ENCODE measurements around the gene DAAM2. TPM values are rescaled to one million over a fixed set of nuclear protein-coding genes. Genes with fewer than 3 reads are reported as not detected.

The DAAM2 gene
- total and polyA plus RNA-seq, 4 donors: 1.9 to 17.0 (median 4.4) TPM

GRCh38 chr6:39840781-39841180 is 48.6 kb downstream of the DAAM2 start (continued):
- TF ChIP-seq, protein P1, sequence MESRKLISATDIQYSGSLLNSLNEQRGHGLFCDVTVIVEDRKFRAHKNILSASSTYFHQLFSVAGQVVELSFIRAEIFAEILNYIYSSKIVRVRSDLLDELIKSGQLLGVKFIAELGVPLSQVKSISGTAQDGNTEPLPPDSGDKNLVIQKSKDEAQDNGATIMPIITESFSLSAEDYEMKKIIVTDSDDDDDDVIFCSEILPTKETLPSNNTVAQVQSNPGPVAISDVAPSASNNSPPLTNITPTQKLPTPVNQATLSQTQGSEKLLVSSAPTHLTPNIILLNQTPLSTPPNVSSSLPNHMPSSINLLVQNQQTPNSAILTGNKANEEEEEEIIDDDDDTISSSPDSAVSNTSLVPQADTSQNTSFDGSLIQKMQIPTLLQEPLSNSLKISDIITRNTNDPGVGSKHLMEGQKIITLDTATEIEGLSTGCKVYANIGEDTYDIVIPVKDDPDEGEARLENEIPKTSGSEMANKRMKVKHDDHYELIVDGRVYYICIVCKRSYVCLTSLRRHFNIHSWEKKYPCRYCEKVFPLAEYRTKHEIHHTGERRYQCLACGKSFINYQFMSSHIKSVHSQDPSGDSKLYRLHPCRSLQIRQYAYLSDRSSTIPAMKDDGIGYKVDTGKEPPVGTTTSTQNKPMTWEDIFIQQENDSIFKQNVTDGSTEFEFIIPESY (IDR thresholded peaks at IDR 0.05): no peak

DNA sequence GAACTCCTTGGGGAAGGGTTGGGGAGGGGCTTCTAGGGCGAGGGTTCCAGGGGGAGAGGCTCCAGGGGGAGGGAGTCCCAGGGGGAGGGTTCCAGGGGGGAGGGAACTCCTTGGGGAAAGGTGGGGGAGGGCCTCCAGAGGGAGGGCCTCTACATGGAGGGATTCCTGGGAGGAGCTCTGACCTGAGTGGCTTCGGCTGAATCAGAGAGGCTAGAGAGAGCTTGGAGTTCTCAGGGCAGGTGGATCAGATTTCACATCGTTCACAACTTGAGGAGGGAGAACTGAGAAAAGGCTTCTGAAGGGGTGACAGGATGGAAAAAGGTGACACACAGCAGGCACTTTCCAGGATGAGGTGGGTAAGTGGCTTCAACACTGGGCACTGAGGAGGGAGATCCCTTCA is 49.1 kb downstream of the DAAM2 start:
- Histone ChIP-seq H3K4me3 (ENCODE audit: low read depth in 1 of 3, low read length in 3 of 3) (no peak overlapping the region), H3K27ac (ENCODE audit: low read depth in 1 of 2, low read length in 2 of 2) (no peak overlapping the region), H3K4me1 (ENCODE audit: control insufficient read depth in 4 of 4, insufficient read depth in 4 of 4, low read length in 3 of 4) (no peaks in the 10 kb centered on the region), H3K9ac (ENCODE audit: low read depth in 1 of 2, low read length in 2 of 2) (no peak overlapping the region), H3K36me3 (ENCODE audit: control insufficient read depth in 4 of 4, insufficient read depth in 3 of 4, low read depth in 1 of 4, low read length in 3 of 4) (no peaks in the 10 kb centered on the region), H3K9me3 (ENCODE audit: control insufficient read depth in 4 of 4, low read length in 3 of 4) (no peaks in the 10 kb centered on the region), H3K27me3 (ENCODE audit: control insufficient read depth in 4 of 4, insufficient read depth in 4 of 4, low read length in 3 of 4) (no peaks in the 10 kb centered on the region)
- DNase-seq (ENCODE audit: low spot score): no peak
- TF ChIP-seq EGR1 (IDR thresholded peaks at IDR 0.05; ENCODE audit: low read depth in 2 of 2): no peak
- no peak for TF ChIP-seq TAF1 (conservative IDR thresholded peaks at IDR 0.05)
- TF ChIP-seq, protein P1 (IDR thresholded peaks at IDR 0.05): no peak
- TF ChIP-seq, protein P2, sequence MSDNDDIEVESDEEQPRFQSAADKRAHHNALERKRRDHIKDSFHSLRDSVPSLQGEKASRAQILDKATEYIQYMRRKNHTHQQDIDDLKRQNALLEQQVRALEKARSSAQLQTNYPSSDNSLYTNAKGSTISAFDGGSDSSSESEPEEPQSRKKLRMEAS (IDR thresholded peaks at IDR 0.05): no peak
- TF ChIP-seq SP1 (IDR thresholded peaks at IDR 0.05): no peak
- no peak for TF ChIP-seq HNF4A (conservative IDR thresholded peaks at IDR 0.05)
- no peak for TF ChIP-seq JUND (IDR thresholded peaks at IDR 0.05)
- TF ChIP-seq FOXA2 (IDR thresholded peaks at IDR 0.05): no peak
- no peak for TF ChIP-seq NR2F2 (IDR thresholded peaks at IDR 0.05)
- WGBS: 53% methylated on average over 3 of the region's 3 CpGs

- no peak overlapping the region for H3K9ac ChIP-seq (ENCODE audit: low read depth in 1 of 2, low read length in 2 of 2)
- TF ChIP-seq, protein P3, sequence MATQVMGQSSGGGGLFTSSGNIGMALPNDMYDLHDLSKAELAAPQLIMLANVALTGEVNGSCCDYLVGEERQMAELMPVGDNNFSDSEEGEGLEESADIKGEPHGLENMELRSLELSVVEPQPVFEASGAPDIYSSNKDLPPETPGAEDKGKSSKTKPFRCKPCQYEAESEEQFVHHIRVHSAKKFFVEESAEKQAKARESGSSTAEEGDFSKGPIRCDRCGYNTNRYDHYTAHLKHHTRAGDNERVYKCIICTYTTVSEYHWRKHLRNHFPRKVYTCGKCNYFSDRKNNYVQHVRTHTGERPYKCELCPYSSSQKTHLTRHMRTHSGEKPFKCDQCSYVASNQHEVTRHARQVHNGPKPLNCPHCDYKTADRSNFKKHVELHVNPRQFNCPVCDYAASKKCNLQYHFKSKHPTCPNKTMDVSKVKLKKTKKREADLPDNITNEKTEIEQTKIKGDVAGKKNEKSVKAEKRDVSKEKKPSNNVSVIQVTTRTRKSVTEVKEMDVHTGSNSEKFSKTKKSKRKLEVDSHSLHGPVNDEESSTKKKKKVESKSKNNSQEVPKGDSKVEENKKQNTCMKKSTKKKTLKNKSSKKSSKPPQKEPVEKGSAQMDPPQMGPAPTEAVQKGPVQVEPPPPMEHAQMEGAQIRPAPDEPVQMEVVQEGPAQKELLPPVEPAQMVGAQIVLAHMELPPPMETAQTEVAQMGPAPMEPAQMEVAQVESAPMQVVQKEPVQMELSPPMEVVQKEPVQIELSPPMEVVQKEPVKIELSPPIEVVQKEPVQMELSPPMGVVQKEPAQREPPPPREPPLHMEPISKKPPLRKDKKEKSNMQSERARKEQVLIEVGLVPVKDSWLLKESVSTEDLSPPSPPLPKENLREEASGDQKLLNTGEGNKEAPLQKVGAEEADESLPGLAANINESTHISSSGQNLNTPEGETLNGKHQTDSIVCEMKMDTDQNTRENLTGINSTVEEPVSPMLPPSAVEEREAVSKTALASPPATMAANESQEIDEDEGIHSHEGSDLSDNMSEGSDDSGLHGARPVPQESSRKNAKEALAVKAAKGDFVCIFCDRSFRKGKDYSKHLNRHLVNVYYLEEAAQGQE (IDR thresholded peaks at IDR 0.05): no peak
- TF ChIP-seq FOXA2 (IDR thresholded peaks at IDR 0.05) (no peak), SP1 (IDR thresholded peaks at IDR 0.05) (no peak)
- no peak overlapping the region for H3K4me3 ChIP-seq (ENCODE audit: low read depth in 1 of 3, low read length in 3 of 3)
- DNase-seq (ENCODE audit: low spot score): no peak
- WGBS: 96% methylated on average over 4 of the region's 4 CpGs
- no peaks in the 10 kb centered on the region for H3K27me3 ChIP-seq (ENCODE audit: control insufficient read depth in 4 of 4, insufficient read depth in 4 of 4, low read length in 3 of 4)
- H3K27ac ChIP-seq (ENCODE audit: low read depth in 1 of 2, low read length in 2 of 2): no peak overlapping the region
- H3K9me3 ChIP-seq (ENCODE audit: control insufficient read depth in 4 of 4, low read length in 3 of 4): no peaks in the 10 kb centered on the region
- H3K36me3 ChIP-seq (ENCODE audit: control insufficient read depth in 4 of 4, insufficient read depth in 3 of 4, low read depth in 1 of 4, low read length in 3 of 4): no peaks in the 10 kb centered on the region
- no peaks in the 10 kb centered on the region for H3K4me1 ChIP-seq (ENCODE audit: control insufficient read depth in 4 of 4, insufficient read depth in 4 of 4, low read length in 3 of 4)
Observed at GRCh38 chr6:39841923-39842322, 49.7 kb downstream of the DAAM2 start.

Measured in liver (tissue), 9 donors.